ENCODE measurements around the gene ADK.

DNA sequence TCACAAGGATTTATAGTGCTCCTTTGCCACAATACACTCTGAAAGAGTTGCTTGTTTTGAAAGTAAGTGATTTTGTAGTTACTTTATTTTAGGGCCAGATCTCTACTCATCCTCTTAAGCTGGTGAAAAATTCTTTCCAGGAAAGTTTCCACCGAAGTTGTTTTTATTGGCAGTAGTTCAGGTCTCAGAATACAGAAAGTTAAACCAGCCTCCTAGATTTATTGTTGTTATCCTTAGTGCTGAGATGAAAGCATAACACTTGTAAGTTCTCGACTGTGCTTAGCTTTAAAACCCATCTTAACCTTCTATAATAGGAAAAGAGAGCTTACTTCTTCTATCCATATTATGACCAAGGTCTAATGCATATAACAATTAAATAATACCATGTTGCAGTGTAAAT is 5.9 kb upstream of the ADK start:
- TF ChIP-seq, protein P1, sequence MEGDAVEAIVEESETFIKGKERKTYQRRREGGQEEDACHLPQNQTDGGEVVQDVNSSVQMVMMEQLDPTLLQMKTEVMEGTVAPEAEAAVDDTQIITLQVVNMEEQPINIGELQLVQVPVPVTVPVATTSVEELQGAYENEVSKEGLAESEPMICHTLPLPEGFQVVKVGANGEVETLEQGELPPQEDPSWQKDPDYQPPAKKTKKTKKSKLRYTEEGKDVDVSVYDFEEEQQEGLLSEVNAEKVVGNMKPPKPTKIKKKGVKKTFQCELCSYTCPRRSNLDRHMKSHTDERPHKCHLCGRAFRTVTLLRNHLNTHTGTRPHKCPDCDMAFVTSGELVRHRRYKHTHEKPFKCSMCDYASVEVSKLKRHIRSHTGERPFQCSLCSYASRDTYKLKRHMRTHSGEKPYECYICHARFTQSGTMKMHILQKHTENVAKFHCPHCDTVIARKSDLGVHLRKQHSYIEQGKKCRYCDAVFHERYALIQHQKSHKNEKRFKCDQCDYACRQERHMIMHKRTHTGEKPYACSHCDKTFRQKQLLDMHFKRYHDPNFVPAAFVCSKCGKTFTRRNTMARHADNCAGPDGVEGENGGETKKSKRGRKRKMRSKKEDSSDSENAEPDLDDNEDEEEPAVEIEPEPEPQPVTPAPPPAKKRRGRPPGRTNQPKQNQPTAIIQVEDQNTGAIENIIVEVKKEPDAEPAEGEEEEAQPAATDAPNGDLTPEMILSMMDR (IDR thresholded peaks at IDR 0.05; ENCODE audit: extremely low read depth in 1 of 2, insufficient read depth in 1 of 2, low read depth in 1 of 2, low read length in 2 of 2), result no peak
- TF ChIP-seq POLR2AphosphoS5 (IDR thresholded peaks at IDR 0.05; ENCODE audit: insufficient read depth, low read depth, low read length) (no peak), EZH2 (IDR thresholded peaks at IDR 0.05; ENCODE audit: borderline replicate concordance, low read depth, low read length, severe bottlenecking) (no peak), POLR2A (IDR thresholded peaks at IDR 0.05; ENCODE audit: low read depth, low read length) (no peak), FOS (IDR thresholded peaks at IDR 0.05; ENCODE audit: borderline replicate concordance, insufficient read depth, low read length) (no peak), JUN (IDR thresholded peaks at IDR 0.05; ENCODE audit: borderline replicate concordance, insufficient read depth, insufficient read length, low read depth) (no peak), MYC (IDR thresholded peaks at IDR 0.05; ENCODE audit: low read depth, low read length) (no peak), GATA2 (IDR thresholded peaks at IDR 0.05; ENCODE audit: insufficient read depth, insufficient read length, low read depth, low read length) (no peak)
- TF ChIP-seq, protein P2, sequence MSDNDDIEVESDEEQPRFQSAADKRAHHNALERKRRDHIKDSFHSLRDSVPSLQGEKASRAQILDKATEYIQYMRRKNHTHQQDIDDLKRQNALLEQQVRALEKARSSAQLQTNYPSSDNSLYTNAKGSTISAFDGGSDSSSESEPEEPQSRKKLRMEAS (IDR thresholded peaks at IDR 0.05; ENCODE audit: insufficient read depth, insufficient read length), result no peak

Measured in endothelial cell of umbilical vein (primary cell).